Spleen (tissue), 11 donors: ENCODE data around the gene CARS1. TPM values are rescaled to one million over a fixed set of nuclear protein-coding genes. Genes with fewer than 3 reads are reported as not detected.

ENCODE experiments used
- DNase-seq: peaks from one replicate; pipeline ENCODE4 v3.0.0-alpha.2; 2020
- H3K27ac ChIP-seq, 8 donors: fragments of 200-600 bp; sonication (generic) in 7 of 8; 1 replicate in 4 of 8; 2 replicates in 4 of 8; pipeline versions ENCODE4 v1.5.0 to v1.8.0; 2016 to 2021; ENCODE audit warnings: inconsistent platforms in 4 of 8, mild to moderate bottlenecking in 4 of 8, moderate library complexity in 1 of 8
- H3K27me3 ChIP-seq, 7 donors: fragments of 200-600 bp; sonication (generic) in 6 of 7; replicated peaks in 1 of 7; 1 replicate in 4 of 7; 2 replicates in 3 of 7; pipeline versions ENCODE4 v1.5.0 to v1.8.0; 2016 to 2021; ENCODE audit warnings: inconsistent platforms in 3 of 7, mild to moderate bottlenecking in 1 of 7
- H3K36me3 ChIP-seq, 6 donors: fragments of 200-600 bp; sonication (generic) in 5 of 6; 1 replicate in 4 of 6; 2 replicates in 2 of 6; pipeline versions ENCODE4 v1.5.0 to v1.8.0; 2016 to 2021; ENCODE audit warnings: inconsistent platforms in 2 of 6
- H3K4me1 ChIP-seq, 6 donors: fragments of 200-600 bp; sonication (generic) in 5 of 6; 1 replicate in 3 of 6; 2 replicates in 3 of 6; pipeline versions ENCODE4 v1.5.0 to v1.8.0; 2016 to 2021; ENCODE audit warnings: inconsistent platforms in 3 of 6
- H3K4me3 ChIP-seq, 8 donors: fragments of 200-600 bp; sonication (generic) in 7 of 8; 1 replicate in 4 of 8; 2 replicates in 4 of 8; pipeline versions ENCODE4 v1.5.0 to v1.8.0; 2016 to 2021; ENCODE audit warnings: inconsistent platforms in 4 of 8, mild to moderate bottlenecking in 4 of 8, moderate library complexity in 2 of 8
- H3K9me3 ChIP-seq, 8 donors: fragments of 200-600 bp; sonication (generic) in 7 of 8; 1 replicate in 4 of 8; 2 replicates in 4 of 8; pipeline versions ENCODE4 v1.5.0 to v1.8.0; 2016 to 2021; ENCODE audit warnings: inconsistent platforms in 4 of 8
- POLR2A ChIP-seq, 3 donors: fragments of 450-650 bp; IDR thresholded peaks; one replicate each; pipeline ENCODE4 v1.5.1; 2017; ENCODE audit warnings: antibody characterized with exemption in 3 of 3, mild to moderate bottlenecking in 1 of 3
- POLR2AphosphoS5 ChIP-seq, 3 donors: sonication (generic); formaldehyde crosslinking; IDR thresholded peaks; one replicate each; pipeline ENCODE4 v1.5.1; 2017; ENCODE audit warnings: antibody characterized with exemption in 3 of 3
- WGBS, 5 donors: extraction: QIAGEN DNeasy Blood & Tissue Kit in 3 of 5; methylation state at CpG; one replicate each; pipeline versions ENCODE4 v1.1.5 to v1.1.7; 2013 to 2018; 5-methylcytosine and 5-hydroxymethylcytosine counted together
- intact Hi-C: fragments of 100-400 bp; cut with DNase I; formaldehyde crosslinking; loops from one replicate; pipeline ENCODE4 v1.15.0; 2023; ENCODE audit warnings: low total_unique reads
- polyA plus RNA-seq, 3 donors: library from polyadenylated mRNA; stranded (reverse); fragments of 200-250 nt; gene quantifications; one replicate each; pipeline ENCODE4 v1.2.1, GENCODE V29; 2013
- total RNA-seq, 7 donors: library from RNA; depleted of rRNA in 3 of 7; stranded (reverse); fragments of >200 nt in 3 of 7; fragmentation: NEBNext Ultra II Directional in 4 of 7; extraction: Animal tissue kit (Norgen Biotek cat#: 25700) in 4 of 7; gene quantifications; one replicate each; pipeline versions ENCODE4 v1.1.0 to v1.2.1, GENCODE V29; 2016 to 2021
- TF ChIP-seq, protein P1 (sequence below), 11 experiments: fragments of 200-600 bp in 7 of 11; fragments of 450-650 bp in 4 of 11; sonication (generic) in 4 of 11; IDR thresholded peaks in 8 of 11; conservative IDR thresholded peaks in 3 of 11; 1 replicate in 7 of 11; 2 replicates in 4 of 11; pipeline versions ENCODE4 v1.4.0 to v1.8.0; 2016 to 2021; ENCODE audit warnings: antibody characterized with exemption in 11 of 11, inconsistent platforms in 4 of 11, mild to moderate bottlenecking in 1 of 11
- donor health status: healthy with polysubstance abuse.
- donor health status: DM: no; HTN: no; CAD: no; lungs with moderate emphysema.
- donor health status: DM: no; HTN: no; CAD: no.
- donor health status: Bipolar disorder and iron deficiency.
- donor health status: healthy.
- donor health status: DM: no; HTN: no; CAD: no.
- donor health status: DM: yes; HTN: yes; CAD: no.

Gene CARS1
- total and polyA plus RNA-seq, 10 donors: 18.6 to 64.9 (median 37.5) TPM

DNA sequence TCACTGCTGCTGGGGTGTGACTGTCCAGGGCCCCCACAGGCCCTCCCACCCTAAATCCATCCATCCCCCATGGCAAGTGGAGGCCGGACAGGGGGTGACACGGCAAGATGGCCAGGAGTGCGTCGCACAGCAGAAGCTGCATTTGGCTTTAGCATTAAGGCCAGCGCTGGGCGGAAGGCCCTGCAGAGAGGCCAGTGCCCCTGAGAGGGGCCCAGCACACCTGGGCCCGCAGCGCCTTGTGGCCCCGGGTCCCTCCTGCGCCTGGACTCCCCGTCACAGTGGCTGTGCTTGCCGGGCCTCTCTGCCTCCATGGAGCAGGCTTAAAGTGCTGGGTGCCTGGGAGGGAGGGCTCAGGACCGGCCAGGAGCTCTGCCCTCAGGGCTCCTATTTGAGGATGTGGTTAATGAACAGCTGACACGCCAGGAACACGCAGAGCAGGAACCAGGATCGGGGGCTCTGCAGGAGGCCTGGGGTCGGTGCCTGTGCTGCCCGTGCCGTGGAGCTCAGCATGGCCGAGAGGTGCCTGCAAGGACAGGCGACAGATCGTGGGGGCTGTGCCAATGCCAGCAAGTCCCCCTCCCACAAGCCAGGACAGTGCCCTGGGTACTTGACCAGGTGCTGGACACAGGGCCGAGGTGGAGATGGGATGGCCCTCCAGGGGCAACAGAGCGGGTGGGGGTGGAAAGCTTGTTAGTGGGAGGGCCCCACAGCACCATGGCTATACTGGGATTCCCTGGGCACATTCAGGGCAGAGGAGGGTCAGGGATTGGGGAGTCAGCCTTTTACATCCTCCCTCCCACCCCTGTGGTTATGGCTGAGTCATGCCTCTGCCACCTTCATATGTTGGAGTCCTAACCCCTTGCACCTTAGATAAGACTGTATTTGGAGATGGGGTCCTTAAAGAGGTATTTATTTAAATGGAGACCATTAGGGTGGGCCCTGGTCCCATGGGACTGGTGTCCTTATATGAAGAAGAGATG lies 30.9 kb upstream of the CARS1 start:
- intact Hi-C loops: no loop called here
- no peak for DNase-seq
- TF ChIP-seq, protein P1, sequence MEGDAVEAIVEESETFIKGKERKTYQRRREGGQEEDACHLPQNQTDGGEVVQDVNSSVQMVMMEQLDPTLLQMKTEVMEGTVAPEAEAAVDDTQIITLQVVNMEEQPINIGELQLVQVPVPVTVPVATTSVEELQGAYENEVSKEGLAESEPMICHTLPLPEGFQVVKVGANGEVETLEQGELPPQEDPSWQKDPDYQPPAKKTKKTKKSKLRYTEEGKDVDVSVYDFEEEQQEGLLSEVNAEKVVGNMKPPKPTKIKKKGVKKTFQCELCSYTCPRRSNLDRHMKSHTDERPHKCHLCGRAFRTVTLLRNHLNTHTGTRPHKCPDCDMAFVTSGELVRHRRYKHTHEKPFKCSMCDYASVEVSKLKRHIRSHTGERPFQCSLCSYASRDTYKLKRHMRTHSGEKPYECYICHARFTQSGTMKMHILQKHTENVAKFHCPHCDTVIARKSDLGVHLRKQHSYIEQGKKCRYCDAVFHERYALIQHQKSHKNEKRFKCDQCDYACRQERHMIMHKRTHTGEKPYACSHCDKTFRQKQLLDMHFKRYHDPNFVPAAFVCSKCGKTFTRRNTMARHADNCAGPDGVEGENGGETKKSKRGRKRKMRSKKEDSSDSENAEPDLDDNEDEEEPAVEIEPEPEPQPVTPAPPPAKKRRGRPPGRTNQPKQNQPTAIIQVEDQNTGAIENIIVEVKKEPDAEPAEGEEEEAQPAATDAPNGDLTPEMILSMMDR (IDR thresholded peaks at IDR 0.05 in 8 of 11, conservative IDR thresholded peaks at IDR 0.05 in 3 of 11): no peak
- peak in 1 of 3 donors; percentile 21 for TF ChIP-seq POLR2AphosphoS5 (IDR thresholded peaks at IDR 0.05)

DNA sequence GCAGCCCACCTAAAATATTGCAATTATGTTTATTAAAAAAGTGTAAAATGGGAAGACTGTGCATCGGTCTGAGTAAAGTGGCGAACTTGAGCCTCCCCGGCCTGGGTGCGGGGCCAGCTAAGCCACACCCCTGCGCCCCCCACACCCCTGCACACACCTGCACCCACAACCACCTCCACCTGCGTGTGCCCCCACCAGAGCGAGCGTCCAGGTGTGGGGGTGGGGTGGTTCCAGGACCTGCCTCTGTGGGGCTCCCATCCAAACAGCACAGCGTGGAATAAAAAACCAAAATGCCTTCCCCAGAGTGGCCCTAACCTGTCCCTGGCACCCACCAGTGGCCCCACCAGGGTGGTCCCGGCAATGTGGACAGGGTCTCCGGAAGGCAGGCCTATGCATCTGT lies 30.1 kb upstream of the CARS1 start:
- Histone ChIP-seq H3K4me1 (peaks cover 0 to 11% (median 6%) of the 10 kb centered on the region in 6 donors), H3K4me3 (no peak overlapping the region), H3K36me3 (peaks cover 0 to 52% (median 16%) of the 10 kb centered on the region in 6 donors), H3K27ac (no peak overlapping the region), H3K27me3 (peaks cover 0 to 6% (median 0%) of the 10 kb centered on the region in 7 donors), H3K9me3 (no peaks in the 10 kb centered on the region)
- 81 to 91% (median 89%) methylated on average over 8 to 11 of the region's 11 CpGs for WGBS, 5 donors
- intact Hi-C loops: no loop called here
- no peak for TF ChIP-seq POLR2A (IDR thresholded peaks at IDR 0.05)
- no peak for TF ChIP-seq POLR2AphosphoS5 (IDR thresholded peaks at IDR 0.05)
- TF ChIP-seq, protein P1 (IDR thresholded peaks at IDR 0.05 in 8 of 11, conservative IDR thresholded peaks at IDR 0.05 in 3 of 11): no peak
- no peak for DNase-seq

More for the DNA sequence above, 30.9 kb upstream of the CARS1 start:
- WGBS, 5 donors: 67 to 81% (median 73%) methylated on average over 17 to 24 of the region's 24 CpGs
- no peaks in the 10 kb centered on the region for H3K9me3 ChIP-seq
- peaks cover 0 to 59% (median 17%) of the 10 kb centered on the region in 6 donors for H3K36me3 ChIP-seq
- H3K27me3 ChIP-seq: peaks cover 0 to 7% (median 0%) of the 10 kb centered on the region in 7 donors
- H3K27ac ChIP-seq: no peak overlapping the region
- H3K4me1 ChIP-seq: peaks cover 0 to 17% (median 6%) of the 10 kb centered on the region in 6 donors
- no peak overlapping the region for H3K4me3 ChIP-seq

GRCh38 chr11:3086671-3087150 lies 29.5 kb upstream of the CARS1 start:
- TF ChIP-seq POLR2A (IDR thresholded peaks at IDR 0.05) (no peak), POLR2AphosphoS5 (IDR thresholded peaks at IDR 0.05) (peak in 1 of 3 donors; percentile 6)
- TF ChIP-seq, protein P1 (IDR thresholded peaks at IDR 0.05 in 8 of 11, conservative IDR thresholded peaks at IDR 0.05 in 3 of 11): no peak
- Histone ChIP-seq H3K27me3 (peaks cover 0 to 6% (median 0%) of the 10 kb centered on the region in 7 donors), H3K9me3 (no peaks in the 10 kb centered on the region), H3K36me3 (peaks cover 0 to 46% (median 16%) of the 10 kb centered on the region in 6 donors), H3K4me1 (peaks cover 0 to 5% (median 3%) of the 10 kb centered on the region in 6 donors), H3K4me3 (no peak overlapping the region), H3K27ac (no peak overlapping the region)
- no peak for DNase-seq
- intact Hi-C loops: no loop called here
- WGBS, 5 donors: 50 to 87% (median 68%) methylated on average over 6 to 9 of the region's 9 CpGs

- Histone ChIP-seq H3K4me1 (no peaks in the 10 kb centered on the region), H3K36me3 (peaks cover 0 to 41% (median 16%) of the 10 kb centered on the region in 6 donors), H3K9me3 (no peaks in the 10 kb centered on the region), H3K27ac (no peak overlapping the region), H3K4me3 (no peak overlapping the region), H3K27me3 (peaks cover 0 to 6% (median 0%) of the 10 kb centered on the region in 7 donors)
- DNase-seq: no peak
- 76 to 86% (median 77%) methylated on average over 5 to 8 of the region's 8 CpGs for WGBS, 5 donors
- intact Hi-C loops: no loop called here
- TF ChIP-seq, protein P1 (IDR thresholded peaks at IDR 0.05 in 8 of 11, conservative IDR thresholded peaks at IDR 0.05 in 3 of 11): no peak
- TF ChIP-seq POLR2AphosphoS5 (IDR thresholded peaks at IDR 0.05): peak in 2 of 3 donors; percentile 28 to 67
These were observed 28.9 kb upstream of the CARS1 start for GRCh38 chr11:3086114-3086513.
